Measurements from ENCODE around the gene PAFAH1B1.
A peak's percentile ranks its signal among the peaks of the same experiment; 100 is the strongest.
"Not testable (repeated sequence)": the region's sequence is repeated elsewhere in the genome, so short reads cannot be mapped to it uniquely, and the experiment has no call there.

The PAFAH1B1 gene

DNA sequence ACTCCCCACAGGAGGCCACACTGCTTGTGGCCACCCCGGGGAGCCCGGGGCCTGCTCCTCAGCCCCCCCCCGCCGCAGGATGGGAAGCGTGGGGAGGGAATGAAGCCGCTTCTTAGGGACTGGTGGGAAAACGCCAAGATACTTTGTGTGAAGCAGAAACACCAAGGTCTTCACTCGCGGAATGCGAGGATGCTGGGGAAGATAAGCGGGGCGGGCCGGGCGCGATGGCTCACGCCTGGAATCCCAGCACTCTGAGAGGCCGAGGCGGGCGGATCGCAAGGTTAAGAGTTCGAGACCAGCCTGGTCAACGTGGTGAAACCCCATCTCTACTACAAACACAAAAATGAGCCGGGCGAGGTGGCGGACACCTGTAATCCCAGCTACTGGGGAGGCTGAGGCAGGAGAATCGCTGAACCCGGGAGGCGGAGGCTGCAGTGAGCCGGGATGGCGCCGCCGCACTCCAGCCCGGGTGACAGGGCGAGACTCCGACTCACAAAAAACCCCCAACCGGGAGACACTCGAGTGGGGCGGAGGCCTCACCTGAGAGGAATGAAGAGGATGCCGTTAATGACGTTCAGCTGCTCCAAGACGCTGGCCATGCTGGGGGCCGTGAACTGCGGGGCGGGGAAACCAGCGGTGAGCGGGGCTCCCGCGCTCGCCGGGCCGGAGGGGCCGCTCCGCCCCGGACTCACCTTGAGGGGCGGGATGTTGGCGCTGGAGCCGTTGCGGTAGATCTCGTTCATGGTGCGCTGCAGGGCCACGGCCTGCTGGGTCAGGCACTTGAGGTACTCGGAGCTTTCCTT, 97.8 kb downstream of the PAFAH1B1 start:
- DNase-seq = no peak

DNA sequence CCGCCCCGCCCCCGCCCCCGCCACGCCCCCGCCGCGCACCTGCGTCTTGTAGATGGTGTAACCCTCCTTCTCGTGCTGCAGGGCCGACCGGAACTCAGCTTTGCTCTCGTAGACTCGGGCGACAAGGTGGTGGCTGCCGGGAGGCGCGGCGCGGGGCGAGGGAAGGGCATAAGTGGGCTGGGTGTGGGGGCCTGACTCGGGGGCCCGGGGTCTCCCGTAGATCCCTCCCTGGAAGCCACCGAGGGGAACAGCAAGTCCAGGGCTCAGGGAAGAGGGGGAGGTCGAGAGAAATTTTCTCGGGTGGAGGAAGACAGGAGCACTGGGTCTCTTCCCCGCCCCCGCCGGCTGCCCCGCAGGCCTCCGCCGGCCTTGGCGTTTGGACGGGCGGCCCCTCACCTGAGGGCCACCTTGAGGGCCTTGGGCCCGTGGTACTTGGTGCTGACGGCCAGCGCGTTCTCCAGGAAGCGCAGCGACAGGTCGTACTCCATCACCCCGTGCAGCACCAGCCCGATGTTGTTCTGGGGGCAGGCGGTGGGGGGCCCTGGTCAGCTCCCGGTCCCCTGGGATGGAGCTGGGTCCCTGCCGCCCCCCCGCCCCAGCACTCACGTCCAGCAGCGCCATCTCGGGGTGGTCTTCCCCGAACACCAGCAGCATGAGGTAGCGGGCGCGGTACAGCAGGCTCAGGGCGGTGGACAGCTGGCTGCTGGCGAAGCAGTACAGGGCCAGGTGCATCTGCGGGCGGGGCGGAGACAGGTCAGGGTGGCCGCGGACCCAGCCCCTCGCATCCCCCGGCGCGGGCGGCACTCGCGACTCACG, 98.7 kb downstream of the PAFAH1B1 start:
- DNase-seq = no peak

- no peak for DNase-seq
Observed at GRCh38 chr17:2692781-2693135, 99.3 kb downstream of the PAFAH1B1 start.

GRCh38 chr17:2693561-2694380, 100.3 kb downstream of the PAFAH1B1 start:
- no peak for DNase-seq

DNA sequence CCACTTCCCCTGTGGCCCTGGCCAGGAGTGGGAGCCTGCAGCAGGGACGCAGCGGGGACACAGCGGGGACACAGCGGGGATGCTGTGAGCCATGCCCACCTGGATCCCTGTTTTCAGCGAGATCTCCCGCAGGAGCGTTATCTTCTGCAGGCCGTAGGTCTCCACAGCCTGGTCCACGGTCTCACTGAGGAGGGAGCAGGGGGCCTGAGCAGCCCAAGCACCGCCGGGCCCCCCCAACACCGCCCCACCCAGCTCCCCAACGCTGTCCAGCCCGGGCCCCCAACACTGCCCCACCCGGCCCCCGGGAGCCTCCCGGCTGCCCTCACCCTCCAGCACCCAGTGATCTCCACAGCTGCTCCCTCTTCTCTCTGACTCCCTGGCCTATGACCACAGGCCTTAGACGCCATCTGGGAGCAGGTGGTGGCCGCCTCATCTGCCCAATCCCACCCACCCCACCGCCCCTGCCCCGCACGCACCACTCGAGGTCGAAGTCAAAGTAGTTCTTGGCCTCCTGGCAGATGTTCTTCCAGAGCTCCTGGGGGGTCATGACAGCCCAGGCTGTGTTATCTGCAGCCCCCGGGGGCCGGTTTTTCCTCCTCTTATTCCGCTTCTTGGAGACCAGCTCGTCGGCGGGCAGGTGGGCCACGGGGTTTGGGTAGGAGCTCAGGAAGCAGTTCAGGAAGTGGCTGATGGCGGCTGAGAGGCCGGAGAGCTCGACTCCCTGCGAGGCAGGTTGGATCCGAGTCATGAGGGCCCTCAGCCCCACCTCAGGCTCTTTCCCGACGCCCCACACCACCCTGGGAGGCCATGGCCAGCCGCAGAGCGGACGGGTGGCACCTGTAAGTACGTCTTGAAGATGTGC, 101.2 kb downstream of the PAFAH1B1 start:
- no peak for DNase-seq

DNA sequence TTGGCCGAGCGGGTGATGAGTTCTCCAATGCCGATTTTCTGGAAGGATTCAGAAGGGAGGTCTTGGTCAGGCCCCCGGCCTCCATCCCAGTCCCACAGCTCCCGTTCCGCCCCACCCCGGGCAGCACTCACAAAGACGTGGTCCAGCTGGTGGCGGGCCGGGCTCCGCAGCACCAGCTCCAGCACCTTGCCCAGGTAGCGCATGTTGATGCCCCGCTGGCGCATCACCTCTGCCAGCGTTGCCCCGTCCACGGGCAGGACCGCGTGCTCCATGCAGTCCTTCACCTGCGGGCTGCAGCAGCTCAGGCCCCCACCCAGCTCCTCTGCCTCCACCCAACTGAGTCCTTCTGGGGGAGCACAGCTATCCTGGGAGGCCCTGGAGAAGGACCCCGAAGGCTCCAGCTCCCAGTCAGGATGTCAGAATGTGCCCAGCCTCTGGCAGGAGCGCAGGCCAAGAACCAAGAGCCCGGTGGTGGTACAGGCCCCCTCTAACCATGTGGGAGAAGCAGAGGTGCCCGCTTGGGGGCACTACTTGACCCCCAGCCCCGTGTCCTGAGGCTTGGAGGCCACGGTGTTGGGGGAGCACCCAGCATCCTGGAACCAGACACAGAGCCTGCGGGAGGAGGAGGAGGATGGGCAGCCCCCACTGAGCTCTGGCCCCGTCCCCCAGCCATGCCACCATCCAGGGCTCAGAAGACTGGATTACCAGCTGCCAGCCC, 101.9 kb downstream of the PAFAH1B1 start:
- DNase-seq = no peak

GRCh38 chr17:2695961-2696760, 102.7 kb downstream of the PAFAH1B1 start:
- no peak for DNase-seq

DNA sequence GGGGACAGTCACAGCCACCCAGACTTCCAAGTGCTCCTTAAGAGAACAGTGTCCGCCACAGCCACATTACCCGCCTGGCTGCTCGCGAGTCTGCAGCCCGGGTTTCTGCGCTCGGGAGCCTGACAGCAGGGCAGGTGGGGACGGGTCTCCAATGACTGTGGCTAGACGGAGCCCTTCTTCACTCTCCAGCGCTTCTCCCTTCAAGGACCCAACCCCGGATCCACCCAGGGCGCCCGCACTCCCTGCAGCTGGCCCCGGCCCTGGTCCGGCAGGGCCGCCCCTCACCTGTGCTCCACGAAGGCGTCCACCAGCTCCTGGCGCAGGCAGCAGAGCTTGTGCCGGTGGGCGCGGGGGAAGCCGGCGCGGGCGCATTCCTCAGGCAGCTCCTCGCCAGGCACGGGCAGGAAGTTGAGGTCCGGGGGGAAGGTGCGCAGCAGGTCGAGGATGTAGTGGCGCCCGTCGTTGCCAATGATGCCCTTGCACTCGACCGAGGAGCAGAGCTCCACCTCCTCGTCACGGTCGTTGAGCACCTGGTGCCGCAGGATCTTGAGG, 104.2 kb downstream of the PAFAH1B1 start:
- DNase-seq = no peak

DNA sequence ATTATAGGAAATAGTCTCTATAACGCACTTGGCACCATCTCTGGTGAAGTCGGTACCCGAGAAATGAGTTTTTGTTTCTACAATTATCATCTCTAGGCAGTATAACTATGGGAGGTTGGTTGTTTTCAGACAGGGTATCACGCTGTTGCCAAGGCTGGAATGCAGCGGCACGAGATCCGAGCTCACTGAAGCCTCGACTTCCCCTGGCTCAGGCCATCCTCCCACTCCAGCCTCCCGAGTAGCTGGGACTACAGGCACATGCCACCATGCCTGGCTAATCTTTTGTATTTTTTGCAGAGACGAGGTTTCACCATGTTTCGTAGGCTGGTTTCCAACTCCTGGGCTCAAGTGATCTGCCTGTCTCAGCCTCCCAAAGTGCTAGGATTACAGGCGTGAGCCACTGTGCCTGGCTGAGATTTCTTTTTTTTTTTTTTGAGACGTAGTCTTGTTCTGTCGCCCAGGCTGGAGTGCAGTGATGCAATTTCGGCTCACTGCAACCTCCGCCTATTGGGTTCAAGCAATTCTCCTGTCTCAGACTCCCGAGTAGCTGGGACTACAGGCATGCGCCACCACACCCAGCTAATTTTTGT, 105.9 kb downstream of the PAFAH1B1 start:
- DNase-seq = not testable (repeated sequence)

DNA sequence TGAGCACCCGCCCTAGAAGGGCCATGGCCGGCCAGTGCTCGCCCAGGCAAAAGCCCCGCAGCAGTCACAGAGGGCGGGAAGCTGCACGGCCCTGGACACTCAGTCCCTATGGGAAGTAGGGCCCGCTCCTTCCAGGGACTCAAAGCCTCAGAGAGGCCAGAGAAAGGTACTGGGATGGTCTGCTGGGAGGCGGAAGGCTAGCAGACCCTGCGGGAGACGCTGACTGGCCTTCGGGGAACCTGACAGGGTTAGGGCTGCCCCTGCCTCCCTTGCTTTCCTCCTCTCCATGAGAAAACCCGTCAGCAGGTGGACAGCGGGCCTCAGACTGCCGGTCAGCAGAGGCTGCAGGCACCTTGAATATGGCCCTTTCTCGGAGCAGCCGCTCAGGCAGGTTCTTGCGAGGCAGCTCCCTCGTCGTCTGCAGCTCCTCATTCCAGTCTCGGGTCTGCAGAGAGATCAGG, 106.6 kb downstream of the PAFAH1B1 start:
- no peak for DNase-seq

- DNase-seq = peak; percentile 97
Observed at GRCh38 chr17:2700491-2701141, 107.2 kb downstream of the PAFAH1B1 start.

DNA sequence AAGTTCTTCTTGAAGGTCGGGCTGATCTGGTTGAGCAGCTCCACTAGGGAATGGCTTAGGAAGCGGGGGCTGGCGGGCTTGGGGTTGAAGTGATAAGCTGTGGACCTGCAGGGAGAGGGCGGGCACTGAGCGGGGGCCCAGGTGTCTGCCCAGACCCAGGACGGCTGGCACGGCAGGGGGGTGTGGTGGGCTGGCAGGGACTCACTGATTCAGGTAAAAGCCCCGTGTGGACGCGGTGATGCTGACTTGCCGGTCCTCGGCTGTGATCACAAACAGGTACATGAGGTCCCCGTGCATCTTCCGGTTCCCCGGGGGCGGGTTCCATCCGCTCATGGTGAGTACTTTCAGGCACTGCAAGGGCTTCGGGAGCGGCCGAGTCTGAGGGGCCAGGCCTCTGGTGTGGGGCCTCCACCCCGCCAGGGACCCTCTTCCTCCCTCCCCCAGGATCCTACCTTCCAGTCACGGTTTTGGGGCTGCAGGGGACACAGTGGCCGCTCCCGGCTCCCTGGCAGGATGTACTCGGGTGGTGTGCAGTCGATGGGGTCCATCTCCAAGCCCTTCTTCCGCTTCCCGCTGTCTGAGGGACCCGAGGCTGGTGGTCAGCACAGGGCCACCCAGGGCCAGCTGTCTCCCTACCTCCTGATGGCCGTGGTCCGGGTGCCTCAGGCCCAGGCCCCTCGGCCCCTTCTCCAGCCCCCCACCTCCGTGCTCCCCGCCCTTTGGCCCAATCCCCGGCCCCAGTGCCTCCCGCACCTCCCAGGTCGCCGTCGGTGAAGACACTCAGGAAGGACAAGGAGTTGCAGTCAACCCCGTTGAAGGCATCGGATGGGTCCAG, 107.9 kb downstream of the PAFAH1B1 start:
- no peak for DNase-seq

DNA sequence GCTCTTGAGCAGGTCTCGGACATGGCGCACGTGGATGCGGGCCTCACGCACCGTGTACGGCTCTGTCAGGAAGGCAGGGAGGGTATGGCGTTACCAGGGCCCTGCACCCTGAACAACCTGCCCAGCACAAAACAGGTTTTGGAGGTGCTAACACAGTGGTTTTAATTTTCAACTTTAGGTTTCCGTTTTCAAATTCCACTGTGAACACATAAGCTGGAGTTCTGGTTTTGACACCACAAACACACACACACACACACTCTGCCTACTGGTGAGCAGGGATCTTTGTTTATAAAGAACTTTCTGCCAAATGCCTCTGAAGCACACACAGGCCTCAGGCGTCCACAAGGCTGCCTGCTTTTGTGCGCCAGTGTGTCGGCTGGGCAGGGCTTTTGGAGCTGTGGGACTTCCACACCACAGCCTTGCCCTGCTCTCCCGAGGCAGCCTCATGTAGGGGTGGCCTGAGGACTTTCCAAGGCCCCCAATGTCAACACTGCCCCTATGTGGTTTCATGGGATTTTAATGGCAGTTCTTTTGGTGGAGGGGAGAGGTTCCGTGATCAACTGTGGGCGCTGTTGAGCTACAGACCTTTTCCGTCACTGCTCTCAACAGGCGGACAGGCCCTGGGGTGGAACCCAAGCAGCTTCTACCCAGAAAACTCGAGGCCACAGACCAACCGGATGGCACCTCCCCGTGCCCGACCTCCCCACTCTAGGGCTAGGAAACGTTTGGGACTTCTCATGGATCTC, 108.7 kb downstream of the PAFAH1B1 start:
- DNase-seq = no peak

- no peak for DNase-seq
Observed at GRCh38 chr17:2703181-2703580, 109.7 kb downstream of the PAFAH1B1 start.

DNA sequence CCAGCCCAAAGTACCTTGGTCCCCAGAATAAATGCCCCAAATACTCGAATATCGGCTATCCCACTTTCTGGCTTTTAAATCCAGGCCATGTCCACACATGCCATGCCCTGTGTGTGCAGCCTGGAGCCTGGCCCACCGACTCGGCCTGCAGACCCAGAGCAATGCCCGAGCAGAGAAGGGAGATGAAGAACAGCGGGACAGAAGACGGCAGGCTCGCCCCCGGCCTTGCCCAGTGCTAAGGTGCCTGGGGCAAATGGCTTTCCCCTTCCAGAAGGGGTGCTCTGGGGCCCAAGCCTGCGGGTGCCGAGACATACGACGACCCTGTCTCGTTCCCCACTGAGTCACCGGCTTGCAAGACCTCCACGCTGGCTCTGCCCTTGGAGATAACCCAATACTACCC, 110.2 kb downstream of the PAFAH1B1 start:
- DNase-seq = no peak

GRCh38 chr17:2704031-2704889, 110.8 kb downstream of the PAFAH1B1 start:
- DNase-seq = no peak

DNA sequence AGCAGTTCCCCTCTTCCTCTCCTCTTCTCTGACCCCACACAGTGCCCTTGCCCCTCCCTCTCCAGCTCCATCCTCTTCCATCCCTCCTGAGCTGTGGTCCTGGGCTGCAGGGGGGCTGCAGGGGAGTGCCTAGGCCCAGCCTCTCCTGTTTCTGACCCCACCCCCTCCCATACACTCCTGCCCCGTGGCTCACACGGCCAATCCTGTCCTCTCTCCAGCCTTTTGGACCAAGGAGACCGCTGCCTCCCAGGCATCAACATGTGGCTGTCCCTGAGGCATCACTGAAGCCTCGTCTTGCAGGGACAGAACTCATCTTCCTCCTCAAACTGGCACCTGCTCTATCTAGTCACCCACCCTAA, 111.4 kb downstream of the PAFAH1B1 start:
- no peak for DNase-seq

Data from NCI-H2227 treated with DMSO at 0.1 percent for 48 hours (cell line).